IMR-90 (cell line): ENCODE measurements around the gene IQCE. TPM values are rescaled to one million over a fixed set of nuclear protein-coding genes. Genes with fewer than 3 reads are reported as not detected.

Experiments
- ATAC-seq: fragments of 200-7000 bp; cut with Tn5 transposase; 2 replicates; pipeline ENCODE4 v1.9.1; 2020; ENCODE audit warnings: low read depth, mild to moderate bottlenecking, moderate library complexity
- BruUV-seq: library from RNA; stranded (reverse); fragments of 400-500 nt; replicated peaks from 2 replicates; lab custom pipeline; 2021; lab: Mats Ljungman, UMichigan
- CTCF ChIA-PET: fragments of 300-600 bp; formaldehyde crosslinking; extraction: SDS; loops from one replicate; lab custom pipeline; 2021; ENCODE audit warnings: antibody characterized with exemption; lab: Yijun Ruan, JAX
- POLR2A ChIA-PET: fragments of 300-600 bp; sonication (Branson Sonifier 250); formaldehyde crosslinking; loops from one replicate; lab custom pipeline; 2022; ENCODE audit warnings: antibody characterized with exemption; ENCODE audit not compliant: unreplicated experiment; lab: Charles Lee
- DNase-seq: peaks from one replicate; pipeline ENCODE4 v3.0.0; 2013
- H2AFZ ChIP-seq: replicated peaks from 2 replicates; pipeline ENCODE3; 2013; ENCODE audit warnings: low read length, mild to moderate bottlenecking; ENCODE audit not compliant: poor library complexity
- H2AK5ac ChIP-seq: 2 replicates; pipeline ENCODE4 v1.6.1; 2013; ENCODE audit warnings: low read depth, low read length, inconsistent platforms
- H2AK9ac ChIP-seq: replicated peaks from 2 replicates; pipeline ENCODE3; 2013; ENCODE audit warnings: mild to moderate bottlenecking, low read depth, low read length, moderate library complexity; ENCODE audit not compliant: poor library complexity
- H2BK120ac ChIP-seq: 2 replicates; pipeline ENCODE4 v1.6.1; 2013; ENCODE audit warnings: low read depth, low read length, inconsistent platforms
- H2BK15ac ChIP-seq: 3 replicates; pipeline ENCODE4 v1.6.1; 2013; ENCODE audit warnings: low read depth, low read length, inconsistent platforms
- H2BK20ac ChIP-seq: 2 replicates; pipeline ENCODE4 v1.6.1; 2013; ENCODE audit warnings: low read depth, mild to moderate bottlenecking, inconsistent platforms, low read length, moderate library complexity
- H2BK5ac ChIP-seq: 2 replicates; pipeline ENCODE4 v1.6.1; 2013; ENCODE audit warnings: mild to moderate bottlenecking, low read depth, low read length, inconsistent platforms; ENCODE audit not compliant: poor library complexity, severe bottlenecking
- H3K14ac ChIP-seq: replicated peaks from 2 replicates; pipeline ENCODE4 v1.6.1; 2013; ENCODE audit warnings: low read depth, low read length, inconsistent platforms
- H3K18ac ChIP-seq: 2 replicates; pipeline ENCODE4 v1.6.1; 2013; ENCODE audit warnings: low read depth, low read length, control low read depth
- H3K23ac ChIP-seq: 2 replicates; pipeline ENCODE4 v1.6.1; 2013; ENCODE audit warnings: low read depth, low read length, inconsistent platforms
- H3K27ac ChIP-seq: 2 replicates; pipeline ENCODE4 v1.5.1; 2013; ENCODE audit warnings: mild to moderate bottlenecking, control low read depth, low read length; ENCODE audit not compliant: insufficient read depth
- H3K27me3 ChIP-seq: 2 replicates; pipeline ENCODE4 v1.6.1; 2013; ENCODE audit warnings: low read length; ENCODE audit not compliant: control insufficient read depth, insufficient read depth
- H3K36me3 ChIP-seq: 2 replicates; pipeline ENCODE4 v1.6.1; 2013; ENCODE audit warnings: low read length, mixed read lengths; ENCODE audit not compliant: control insufficient read depth, insufficient read depth
- H3K4ac ChIP-seq: 2 replicates; pipeline ENCODE4 v1.6.1; 2013; ENCODE audit warnings: low read depth, low read length, inconsistent platforms
- H3K4me1 ChIP-seq: 2 replicates; pipeline ENCODE4 v1.6.1; 2013; ENCODE audit warnings: low read length, mixed read lengths; ENCODE audit not compliant: control insufficient read depth, insufficient read depth
- H3K4me2 ChIP-seq: 2 replicates; pipeline ENCODE4 v1.6.1; 2013; ENCODE audit warnings: low read depth, mild to moderate bottlenecking, control low read depth, low read length, moderate library complexity
- H3K4me3 ChIP-seq: 2 replicates; pipeline ENCODE4 v1.5.1; 2013; ENCODE audit warnings: low read depth, mild to moderate bottlenecking, control low read depth, low read length, moderate library complexity; ENCODE audit not compliant: insufficient read depth
- H3K56ac ChIP-seq: 2 replicates; pipeline ENCODE4 v1.6.1; 2013; ENCODE audit warnings: low read length, inconsistent platforms; ENCODE audit not compliant: insufficient read depth; ENCODE audit errors: extremely low read depth
- H3K79me1 ChIP-seq, 2 experiments: 2 replicates each; pipeline ENCODE4 v1.6.1; 2013; ENCODE audit warnings: low read length in 2 of 2, inconsistent platforms in 1 of 2, low read depth in 1 of 2
- H3K9ac ChIP-seq: 2 replicates; pipeline ENCODE4 v1.6.1; 2013; ENCODE audit warnings: low read depth, low read length, control low read depth
- H3K9me1 ChIP-seq: 2 replicates; pipeline ENCODE4 v1.6.1; 2013; ENCODE audit warnings: low read length, inconsistent platforms; ENCODE audit not compliant: insufficient read depth
- H3K9me3 ChIP-seq: 2 replicates; pipeline ENCODE4 v1.6.1; 2013; ENCODE audit warnings: low read length; ENCODE audit not compliant: control insufficient read depth, insufficient read depth
- H4K20me1 ChIP-seq: 2 replicates; pipeline ENCODE4 v1.6.1; 2013; ENCODE audit warnings: low read length, inconsistent platforms; ENCODE audit not compliant: insufficient read depth
- H4K5ac ChIP-seq: 2 replicates; pipeline ENCODE4 v1.6.1; 2013; ENCODE audit warnings: mild to moderate bottlenecking, low read depth, low read length, control low read depth
- H4K8ac ChIP-seq, 2 experiments: 2 replicates each; pipeline ENCODE4 v1.6.1; 2013; ENCODE audit warnings: low read depth in 2 of 2, low read length in 2 of 2, control low read depth in 1 of 2, inconsistent platforms in 1 of 2
- H4K91ac ChIP-seq: 2 replicates; pipeline ENCODE4 v1.6.1; 2013; ENCODE audit warnings: low read depth, low read length, inconsistent platforms; ENCODE audit not compliant: insufficient read depth
- CTCF ChIP-seq: conservative IDR thresholded peaks from 2 replicates; pipeline ENCODE4 v1.5.1; 2012; ENCODE audit warnings: mild to moderate bottlenecking, low read depth, low read length, improper control_type of control experiment
- MAFK ChIP-seq: IDR thresholded peaks from 2 replicates; pipeline ENCODE4 v1.6.1; 2012; ENCODE audit warnings: low read depth, low read length, improper control_type of control experiment
- MAZ ChIP-seq: IDR thresholded peaks from 2 replicates; pipeline ENCODE4 v1.6.1; 2012; ENCODE audit warnings: low read depth, mild to moderate bottlenecking, low read length, improper control_type of control experiment, moderate library complexity, borderline replicate concordance
- WGBS, 2 experiments: methylation state at CpG; one replicate each; pipeline versions ENCODE4 v1.1.5 to v1.1.7; 2013; ENCODE audit warnings: missing lambda C conversion rate in 2 of 2; ENCODE audit not compliant: insufficient read length in 1 of 2; ENCODE audit errors: extremely low coverage in 2 of 2; 5-methylcytosine and 5-hydroxymethylcytosine counted together
- dilution Hi-C: fragments of 300-500 bp; cut with HindIII; formaldehyde crosslinking; loops from one replicate; pipeline ENCODE4 v1.14.3; 2018; ENCODE audit warnings: low sequenced_read_pairs; ENCODE audit not compliant: unreplicated experiment
- in situ Hi-C: fragments of 300-500 bp; cut with MboI; formaldehyde crosslinking; loops from 3 replicates; pipeline ENCODE4 v1.14.3; 2019; ENCODE audit warnings: low sequenced_read_pairs, inconsistent platforms, mixed read lengths
- intact Hi-C: fragments of 100-400 bp; cut with micrococcal nuclease; formaldehyde crosslinking; loops from 2 replicates; pipeline ENCODE4 v1.10.0; 2022
- polyA plus RNA-seq, 3 experiments: library from polyadenylated mRNA; depleted of rRNA; stranded (reverse); fragments of >200 nt; gene quantifications; 2 replicates each; pipeline ENCODE4 v1.2.3, GENCODE V29; 2012; ENCODE audit warnings: low replicate concordance in 1 of 3
- total RNA-seq: library from RNA; depleted of rRNA; stranded (reverse); fragments of >200 nt; gene quantifications from 2 replicates; pipeline ENCODE4 v1.2.3, GENCODE V29; 2012
- TF ChIP-seq, protein P1 (sequence below): fragments of 150-350 bp; IDR thresholded peaks from 2 replicates; pipeline ENCODE4 v1.6.1; 2017; ENCODE audit warnings: mild to moderate bottlenecking, antibody characterized with exemption, low read length, low read depth

IQCE gene
- total and polyA plus RNA-seq, 2 of the 4 experiments (the other 2 are of a cell fraction) = 5.0 to 6.3 TPM

- peak overlapping the region; percentile 79; the same call in 1 of the 2 replicates for H2BK20ac ChIP-seq
- TF ChIP-seq MAZ (peak; percentile 41; the same call in 1 of the 2 replicates), CTCF (no peak), MAFK (peak; percentile 34; the same call in 1 of the 2 replicates)
- TF ChIP-seq, protein P1, sequence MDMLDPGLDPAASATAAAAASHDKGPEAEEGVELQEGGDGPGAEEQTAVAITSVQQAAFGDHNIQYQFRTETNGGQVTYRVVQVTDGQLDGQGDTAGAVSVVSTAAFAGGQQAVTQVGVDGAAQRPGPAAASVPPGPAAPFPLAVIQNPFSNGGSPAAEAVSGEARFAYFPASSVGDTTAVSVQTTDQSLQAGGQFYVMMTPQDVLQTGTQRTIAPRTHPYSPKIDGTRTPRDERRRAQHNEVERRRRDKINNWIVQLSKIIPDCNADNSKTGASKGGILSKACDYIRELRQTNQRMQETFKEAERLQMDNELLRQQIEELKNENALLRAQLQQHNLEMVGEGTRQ = peak; percentile 48; the same call in 1 of the 2 replicates
- no peaks in the 10 kb centered on the region for H3K9me1 ChIP-seq
- peak overlapping the region; percentile 86 for H2AFZ ChIP-seq
- peak; percentile 67 for ATAC-seq
- no peak overlapping the region for H3K4me3 ChIP-seq
- peak overlapping the region; percentile 56 for H3K27ac ChIP-seq
- H4K5ac ChIP-seq = peak overlapping the region; percentile 83
- H2BK15ac ChIP-seq = peak overlapping the region; percentile 96; the same call in 1 of the 3 replicates
- H4K20me1 ChIP-seq = no peaks in the 10 kb centered on the region
- peak overlapping the region; percentile 91 for H2AK9ac ChIP-seq
- intact Hi-C loops (no loop called here), in situ Hi-C loops (no loop called here), dilution Hi-C loops (no loop called here)
- H4K91ac ChIP-seq = peak overlapping the region; percentile 97
- WGBS, 2 experiments = 100% methylated on average over 3 of the region's 30 CpGs; no CpG with 5 or more reads in 1 of the 2 experiments
- H2AK5ac ChIP-seq = peak overlapping the region; percentile 98
- no peaks in the 10 kb centered on the region for H3K9me3 ChIP-seq
- H3K18ac ChIP-seq = peak overlapping the region; percentile 81
- H3K14ac ChIP-seq = peak overlapping the region; percentile 71
- BruUV-seq = no TSS peak
- H3K4me1 ChIP-seq = peaks cover 29% of the 10 kb centered on the region
- POLR2A ChIA-PET = no interaction called here
- peak overlapping the region; percentile 36 for H3K4me2 ChIP-seq
- H2BK5ac ChIP-seq = peak overlapping the region; percentile 87
- no peaks in the 10 kb centered on the region for H3K36me3 ChIP-seq
- peak overlapping the region; percentile 85 for H3K4ac ChIP-seq
- peak; percentile 52 for DNase-seq
- H3K79me1 ChIP-seq = peaks cover 0 to 6% of the 10 kb centered on the region in 2 experiments; a peak in 1 of 4 replicates
- H3K56ac ChIP-seq = no peak overlapping the region
- no peak overlapping the region for H3K23ac ChIP-seq
- CTCF ChIA-PET = no interaction called here
- no peaks in the 10 kb centered on the region for H3K27me3 ChIP-seq
- peak overlapping the region; percentile 92 to 99 for H4K8ac ChIP-seq
- peak overlapping the region; percentile 78 for H2BK120ac ChIP-seq
- H3K9ac ChIP-seq = peak overlapping the region; percentile 37; the same call in 1 of the 2 replicates
Measured at GRCh38 chr7:2529161-2530070, 29.4 kb upstream of the IQCE start.
